Measurements from ENCODE around the gene IGFBP5.

DNA sequence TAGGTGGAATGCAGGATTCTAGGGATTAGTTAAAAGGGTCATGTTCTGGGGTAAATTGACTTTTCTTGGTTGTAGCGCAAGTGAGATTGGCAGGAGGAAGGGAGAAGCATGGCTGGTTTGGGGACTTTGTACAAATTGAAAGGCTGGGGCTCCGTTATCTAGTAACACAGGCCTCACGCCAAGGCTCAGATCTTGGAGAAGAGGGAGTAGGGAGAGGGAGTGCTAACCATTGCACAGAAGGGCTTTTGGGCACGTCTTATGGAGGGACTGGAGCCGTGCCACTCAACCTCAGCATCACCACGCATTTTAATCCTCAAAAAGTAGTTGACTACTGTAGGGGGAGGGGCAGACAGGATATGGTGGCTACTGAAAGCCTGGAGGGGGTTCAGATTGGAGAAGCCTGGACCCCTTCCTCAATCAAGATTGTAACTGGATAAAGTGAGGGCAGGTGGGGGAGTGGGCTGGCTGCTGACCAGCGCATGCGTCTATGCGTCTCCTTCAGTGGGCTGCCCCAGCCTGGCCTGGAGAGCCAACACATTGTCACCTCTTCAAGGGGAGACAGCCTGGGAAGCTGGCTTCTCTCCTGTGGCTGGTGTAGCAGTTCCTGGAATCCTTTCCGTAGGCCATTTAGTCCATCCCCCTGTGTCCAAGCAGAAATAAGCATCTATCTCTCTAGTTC is 14.3 kb downstream of the IGFBP5 start:
- no peak for TF ChIP-seq CBX5 (IDR thresholded peaks at IDR 0.05; ENCODE audit: low read depth)
- TF ChIP-seq, protein P1, sequence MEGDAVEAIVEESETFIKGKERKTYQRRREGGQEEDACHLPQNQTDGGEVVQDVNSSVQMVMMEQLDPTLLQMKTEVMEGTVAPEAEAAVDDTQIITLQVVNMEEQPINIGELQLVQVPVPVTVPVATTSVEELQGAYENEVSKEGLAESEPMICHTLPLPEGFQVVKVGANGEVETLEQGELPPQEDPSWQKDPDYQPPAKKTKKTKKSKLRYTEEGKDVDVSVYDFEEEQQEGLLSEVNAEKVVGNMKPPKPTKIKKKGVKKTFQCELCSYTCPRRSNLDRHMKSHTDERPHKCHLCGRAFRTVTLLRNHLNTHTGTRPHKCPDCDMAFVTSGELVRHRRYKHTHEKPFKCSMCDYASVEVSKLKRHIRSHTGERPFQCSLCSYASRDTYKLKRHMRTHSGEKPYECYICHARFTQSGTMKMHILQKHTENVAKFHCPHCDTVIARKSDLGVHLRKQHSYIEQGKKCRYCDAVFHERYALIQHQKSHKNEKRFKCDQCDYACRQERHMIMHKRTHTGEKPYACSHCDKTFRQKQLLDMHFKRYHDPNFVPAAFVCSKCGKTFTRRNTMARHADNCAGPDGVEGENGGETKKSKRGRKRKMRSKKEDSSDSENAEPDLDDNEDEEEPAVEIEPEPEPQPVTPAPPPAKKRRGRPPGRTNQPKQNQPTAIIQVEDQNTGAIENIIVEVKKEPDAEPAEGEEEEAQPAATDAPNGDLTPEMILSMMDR (IDR thresholded peaks at IDR 0.05 in 2 of 3, conservative IDR thresholded peaks at IDR 0.05 in 1 of 3; ENCODE audit: control insufficient read depth in 2 of 3, extremely low read depth in 1 of 3, insufficient read depth in 1 of 3, low read depth in 3 of 3, low read length in 3 of 3): no peak
- no peak for TF ChIP-seq FOXM1 (IDR thresholded peaks at IDR 0.05; ENCODE audit: low read depth, low read length)
- TF ChIP-seq POLR2A (IDR thresholded peaks at IDR 0.05; ENCODE audit: low read depth, low read length): no peak
- TF ChIP-seq ZBTB33 (IDR thresholded peaks at IDR 0.05): no peak
- no peak for TF ChIP-seq YY1 (IDR thresholded peaks at IDR 0.05; ENCODE audit: low read depth, low read length)
- TF ChIP-seq BRCA1 (IDR thresholded peaks at IDR 0.05; ENCODE audit: low read depth, low read length): no peak
- TF ChIP-seq FOXK2 (IDR thresholded peaks at IDR 0.05): no peak
- TF ChIP-seq, protein P2, sequence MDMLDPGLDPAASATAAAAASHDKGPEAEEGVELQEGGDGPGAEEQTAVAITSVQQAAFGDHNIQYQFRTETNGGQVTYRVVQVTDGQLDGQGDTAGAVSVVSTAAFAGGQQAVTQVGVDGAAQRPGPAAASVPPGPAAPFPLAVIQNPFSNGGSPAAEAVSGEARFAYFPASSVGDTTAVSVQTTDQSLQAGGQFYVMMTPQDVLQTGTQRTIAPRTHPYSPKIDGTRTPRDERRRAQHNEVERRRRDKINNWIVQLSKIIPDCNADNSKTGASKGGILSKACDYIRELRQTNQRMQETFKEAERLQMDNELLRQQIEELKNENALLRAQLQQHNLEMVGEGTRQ (IDR thresholded peaks at IDR 0.05; ENCODE audit: borderline replicate concordance, low read depth, low read length): no peak

Measured in GM12878 (cell line).